ENCODE measurements around the gene ANKIB1. TPM values are rescaled to one million over a fixed set of nuclear protein-coding genes. Genes with fewer than 3 reads are reported as not detected.

Gene ANKIB1
- polyA plus RNA-seq, 1 donor (not counting 4 experiments of a cell fraction or from before 2014, with no cell fraction given): 37.0 TPM

DNA sequence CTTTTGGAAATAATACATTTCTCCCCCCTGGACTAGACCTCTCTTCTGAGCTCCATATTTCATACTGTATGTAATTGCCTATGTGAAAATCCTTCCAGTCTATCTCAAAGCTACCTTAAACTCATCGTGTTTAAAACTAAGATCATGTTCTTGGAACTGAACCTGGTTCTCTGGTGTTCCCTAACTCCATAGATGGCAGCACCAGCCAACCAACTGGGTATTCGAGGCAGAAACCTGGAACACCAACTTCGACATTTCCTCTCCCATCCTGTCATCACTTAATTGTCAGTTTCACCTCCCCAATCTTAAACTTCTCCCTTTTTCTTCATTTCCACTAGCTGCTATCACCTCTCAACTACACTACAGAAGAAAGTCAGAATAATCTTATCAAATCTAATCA is 87.0 kb downstream of the ANKIB1 start:
- FAIRE-seq (no peak), DNase-seq (ENCODE audit: low read depth, low spot score) (no peak)
- Histone ChIP-seq H3K4me2 (ENCODE audit: control insufficient read depth, extremely low read depth, insufficient read depth, low read depth, low read length) (no peak overlapping the region), H3K9ac (ENCODE audit: control insufficient read depth, extremely low read depth, insufficient read depth, low read length) (no peak overlapping the region), H3K36me3 (ENCODE audit: control insufficient read depth in 2 of 2, extremely low read depth in 1 of 2, insufficient read depth in 2 of 2, low read length in 2 of 2) (peaks cover 0 to 4% of the 10 kb centered on the region in 2 experiments), H3K9me1 (ENCODE audit: control insufficient read depth, extremely low read depth, insufficient read depth, low read length) (no peaks in the 10 kb centered on the region), H3K4me3 (ENCODE audit: control insufficient read depth in 2 of 3, extremely low read depth in 1 of 3, insufficient read depth in 2 of 3, low read depth in 1 of 3, low read length in 3 of 3) (no peak overlapping the region), H3K79me2 (ENCODE audit: control insufficient read depth, insufficient read depth, low read length) (no peaks in the 10 kb centered on the region), H3K4me1 (ENCODE audit: control insufficient read depth, extremely low read depth, insufficient read depth, low read length) (peaks cover 2% of the 10 kb centered on the region), H3K27ac (ENCODE audit: control insufficient read depth, insufficient read depth, low read length) (no peak overlapping the region), H4K20me1 (ENCODE audit: control insufficient read depth, extremely low read depth, insufficient read depth, low read length) (no peaks in the 10 kb centered on the region), H3K27me3 (ENCODE audit: control insufficient read depth, extremely low read depth, insufficient read depth, low read length) (no peaks in the 10 kb centered on the region), H3K9me3 (ENCODE audit: control insufficient read depth, low read depth, low read length) (no peaks in the 10 kb centered on the region), H2AFZ (ENCODE audit: control insufficient read depth, low read length) (no peak overlapping the region)
- dilution Hi-C loops (cut with MboI; ENCODE audit: extremely low pct_ligation_motif_present, low sequenced_read_pairs): no loop called here
- TF ChIP-seq CTCF (optimal IDR thresholded peaks at IDR 0.05 in 1 of 3, IDR thresholded peaks at IDR 0.05 in 1 of 3, conservative IDR thresholded peaks at IDR 0.05 in 1 of 3; ENCODE audit: extremely low read depth in 1 of 3, insufficient read depth in 2 of 3, low read length in 3 of 3) (no peak), EZH2 (IDR thresholded peaks at IDR 0.05; ENCODE audit: low read length) (no peak)

- no peak for FAIRE-seq
- no peak overlapping the region for H3K9ac ChIP-seq (ENCODE audit: control insufficient read depth, extremely low read depth, insufficient read depth, low read length)
- DNase-seq (ENCODE audit: low read depth, low spot score): no peak
- no peak overlapping the region for H2AFZ ChIP-seq (ENCODE audit: control insufficient read depth, low read length)
- no peaks in the 10 kb centered on the region for H3K9me1 ChIP-seq (ENCODE audit: control insufficient read depth, extremely low read depth, insufficient read depth, low read length)
- no peaks in the 10 kb centered on the region for H3K27me3 ChIP-seq (ENCODE audit: control insufficient read depth, extremely low read depth, insufficient read depth, low read length)
- H3K4me2 ChIP-seq (ENCODE audit: control insufficient read depth, extremely low read depth, insufficient read depth, low read depth, low read length): no peak overlapping the region
- no peaks in the 10 kb centered on the region for H3K9me3 ChIP-seq (ENCODE audit: control insufficient read depth, low read depth, low read length)
- H3K36me3 ChIP-seq (ENCODE audit: control insufficient read depth in 2 of 2, extremely low read depth in 1 of 2, insufficient read depth in 2 of 2, low read length in 2 of 2): peaks cover 0 to 4% of the 10 kb centered on the region in 2 experiments
- H3K79me2 ChIP-seq (ENCODE audit: control insufficient read depth, insufficient read depth, low read length): no peaks in the 10 kb centered on the region
- dilution Hi-C loops (cut with MboI; ENCODE audit: extremely low pct_ligation_motif_present, low sequenced_read_pairs): no loop called here
- H3K4me1 ChIP-seq (ENCODE audit: control insufficient read depth, extremely low read depth, insufficient read depth, low read length): peaks cover 2% of the 10 kb centered on the region
- H3K27ac ChIP-seq (ENCODE audit: control insufficient read depth, insufficient read depth, low read length): no peak overlapping the region
- no peak for TF ChIP-seq EZH2 (IDR thresholded peaks at IDR 0.05; ENCODE audit: low read length)
- no peaks in the 10 kb centered on the region for H4K20me1 ChIP-seq (ENCODE audit: control insufficient read depth, extremely low read depth, insufficient read depth, low read length)
- H3K4me3 ChIP-seq (ENCODE audit: control insufficient read depth in 2 of 3, extremely low read depth in 1 of 3, insufficient read depth in 2 of 3, low read depth in 1 of 3, low read length in 3 of 3): no peak overlapping the region
Measured at GRCh38 chr7:92333866-92334265, 88.1 kb downstream of the ANKIB1 start.

DNA sequence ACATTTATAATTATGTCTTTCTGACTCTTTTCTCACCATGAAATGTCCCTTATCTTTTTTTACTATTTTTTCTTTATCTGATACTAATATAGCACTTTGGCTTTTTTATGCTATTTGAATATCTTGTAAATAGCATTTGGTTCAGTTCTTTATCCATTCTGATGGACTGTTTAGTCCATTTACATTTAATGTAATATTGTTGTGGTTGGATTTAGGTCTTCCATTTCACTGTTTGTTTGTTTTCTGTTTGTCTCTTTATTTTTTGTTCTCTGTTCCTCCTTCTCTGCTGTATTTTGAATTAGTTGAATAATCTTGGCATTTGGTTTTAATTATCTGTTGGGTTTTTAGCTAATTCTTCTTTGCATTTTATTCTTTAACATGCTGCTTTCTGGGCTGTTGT is 89.8 kb downstream of the ANKIB1 start:
- H4K20me1 ChIP-seq (ENCODE audit: control insufficient read depth, extremely low read depth, insufficient read depth, low read length): no peaks in the 10 kb centered on the region

More for the DNA sequence above, 89.8 kb downstream of the ANKIB1 start:
- DNase-seq (ENCODE audit: low read depth, low spot score): no peak
- Histone ChIP-seq H3K9me3 (ENCODE audit: control insufficient read depth, low read depth, low read length) (no peaks in the 10 kb centered on the region), H3K36me3 (ENCODE audit: control insufficient read depth in 2 of 2, extremely low read depth in 1 of 2, insufficient read depth in 2 of 2, low read length in 2 of 2) (peaks cover 0 to 5% of the 10 kb centered on the region in 2 experiments), H3K4me1 (ENCODE audit: control insufficient read depth, extremely low read depth, insufficient read depth, low read length) (peaks cover 2% of the 10 kb centered on the region), H3K27ac (ENCODE audit: control insufficient read depth, insufficient read depth, low read length) (no peak overlapping the region), H3K79me2 (ENCODE audit: control insufficient read depth, insufficient read depth, low read length) (no peaks in the 10 kb centered on the region), H3K4me3 (ENCODE audit: control insufficient read depth in 2 of 3, extremely low read depth in 1 of 3, insufficient read depth in 2 of 3, low read depth in 1 of 3, low read length in 3 of 3) (no peak overlapping the region), H3K9ac (ENCODE audit: control insufficient read depth, extremely low read depth, insufficient read depth, low read length) (no peak overlapping the region), H3K27me3 (ENCODE audit: control insufficient read depth, extremely low read depth, insufficient read depth, low read length) (no peaks in the 10 kb centered on the region), H3K9me1 (ENCODE audit: control insufficient read depth, extremely low read depth, insufficient read depth, low read length) (no peaks in the 10 kb centered on the region), H3K4me2 (ENCODE audit: control insufficient read depth, extremely low read depth, insufficient read depth, low read depth, low read length) (no peak overlapping the region), H2AFZ (ENCODE audit: control insufficient read depth, low read length) (no peak overlapping the region)
- dilution Hi-C loops (cut with MboI; ENCODE audit: extremely low pct_ligation_motif_present, low sequenced_read_pairs): no loop called here
- TF ChIP-seq EZH2 (IDR thresholded peaks at IDR 0.05; ENCODE audit: low read length) (no peak), CTCF (optimal IDR thresholded peaks at IDR 0.05 in 1 of 3, IDR thresholded peaks at IDR 0.05 in 1 of 3, conservative IDR thresholded peaks at IDR 0.05 in 1 of 3; ENCODE audit: extremely low read depth in 1 of 3, insufficient read depth in 2 of 3, low read length in 3 of 3) (no peak)
- FAIRE-seq: no peak
